T47D (cell line): ENCODE data around the gene DDX51.

Experiments
- DNase-seq, 2 experiments: peaks; one replicate each; pipeline versions ENCODE4 v3.0.0 to v3.0.0-alpha.2; 2011 to 2012; ENCODE audit warnings: low read depth in 1 of 2, low spot score in 1 of 2
- JUND ChIP-seq: IDR thresholded peaks from 2 replicates; pipeline ENCODE4 v1.6.1; 2012; ENCODE audit warnings: low read depth
- in situ Hi-C: cut with HindIII; loops from 2 replicates; pipeline ENCODE4 v1.10.0; 2016; ENCODE audit warnings: low sequenced_read_pairs, low pct_unique_long_range_greater_than_20kb

DDX51 gene

GRCh38 chr12:132100306-132101065 is 43.6 kb downstream of the DDX51 start:
- no peak for TF ChIP-seq JUND
- in situ Hi-C loops: no loop called here
- DNase-seq: no peak

DNA sequence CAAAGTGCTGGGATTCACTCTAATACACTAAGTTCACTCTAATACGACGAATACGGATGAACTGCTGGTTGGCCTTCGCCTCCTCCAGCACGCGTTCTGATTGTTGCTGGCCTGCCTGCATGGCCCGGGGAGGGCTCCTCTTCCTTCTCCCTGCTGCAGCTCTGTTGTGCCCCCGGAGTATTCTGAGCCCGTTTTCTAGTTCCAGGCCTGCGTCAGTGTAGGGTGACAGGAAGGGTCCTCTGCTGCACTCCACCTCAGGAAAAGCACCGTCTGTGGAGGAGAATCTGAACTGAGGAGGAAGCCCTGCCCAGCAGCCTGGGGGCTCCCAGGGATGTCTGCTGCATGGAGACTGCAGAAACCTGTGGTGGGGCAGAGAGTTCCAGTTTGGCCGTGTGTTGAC is 44.4 kb downstream of the DDX51 start:
- in situ Hi-C loops: no loop called here
- no peak for TF ChIP-seq JUND

GRCh38 chr12:132095520-132096409 is 48.4 kb downstream of the DDX51 start:
- DNase-seq: peak in 1 of 2 experiments; percentile 13
- in situ Hi-C loops: no loop called here
- TF ChIP-seq JUND: no peak

More for the DNA sequence above, 44.4 kb downstream of the DDX51 start:
- DNase-seq: no peak

- TF ChIP-seq JUND: no peak
- DNase-seq: peak in 1 of 2 experiments; percentile 17
- in situ Hi-C loops: no loop called here
Observed at GRCh38 chr12:132094269-132094891, 49.7 kb downstream of the DDX51 start.

DNA sequence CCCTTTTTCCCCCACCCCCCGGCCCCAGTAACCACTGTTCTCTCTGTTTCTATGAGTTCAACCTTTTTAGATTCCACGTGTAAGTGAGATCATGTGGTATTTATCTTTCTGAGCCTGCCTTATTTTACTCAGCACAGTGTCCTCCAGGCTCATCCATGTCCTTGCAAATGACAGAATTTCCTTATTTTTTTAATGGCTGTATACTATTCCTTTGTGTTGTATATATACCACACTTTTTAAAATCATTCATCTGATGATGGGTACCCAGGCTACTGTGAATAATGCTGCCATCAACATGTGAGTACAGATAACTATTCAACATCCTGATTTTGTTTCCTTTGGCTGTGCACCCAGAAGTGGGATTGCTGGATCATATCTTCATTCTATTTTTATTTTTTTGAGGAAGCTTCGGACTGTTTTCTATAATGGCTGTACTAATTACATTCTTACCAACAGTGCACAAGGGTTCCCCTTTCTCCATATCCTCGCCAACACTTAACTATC is 54.7 kb downstream of the DDX51 start:
- DNase-seq: no peak
- in situ Hi-C loops: no loop called here
- no peak for TF ChIP-seq JUND
